MM.1S (cell line): ENCODE results near the gene GUCA1A.

Source experiments
- EZH2 ChIP-seq: fragments of 300-600 bp; sonication (generic); optimal IDR thresholded peaks from 2 replicates; pipeline ENCODE3; 2017; ENCODE audit warnings: low read depth, mild to moderate bottlenecking, antibody characterized with exemption, low read length, mixed read lengths
- EZH2phosphoT487 ChIP-seq: fragments of 300-600 bp; sonication (generic); IDR thresholded peaks from 2 replicates; pipeline ENCODE4 v1.6.1; 2018; ENCODE audit warnings: antibody characterized with exemption, low read length
- TF ChIP-seq, protein P1 (sequence below): fragments of 300-600 bp; sonication (generic); IDR thresholded peaks from 2 replicates; pipeline ENCODE4 v1.5.1; 2016; ENCODE audit warnings: antibody characterized with exemption, low read length, mixed read lengths

DNA sequence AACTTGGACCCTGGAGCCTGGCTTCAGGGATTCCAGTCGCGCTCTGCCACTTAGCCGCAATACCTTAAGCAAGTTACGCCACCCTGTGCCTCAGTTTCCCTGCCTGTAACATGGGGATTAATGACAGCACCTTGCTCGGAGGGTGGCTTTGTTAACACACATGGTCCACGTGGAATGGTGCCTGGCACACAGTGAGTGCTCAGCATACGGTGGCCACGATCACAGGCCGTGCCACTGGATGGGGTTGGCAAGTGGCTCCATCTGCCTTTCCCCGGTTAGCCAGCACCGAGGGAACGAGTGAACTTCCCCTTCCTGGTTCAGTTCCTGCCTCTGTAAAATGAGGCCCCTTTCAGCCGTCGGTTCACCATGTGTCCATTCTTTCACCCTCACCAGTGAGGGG, 47.9 kb upstream of the GUCA1A start:
- TF ChIP-seq, protein P1, sequence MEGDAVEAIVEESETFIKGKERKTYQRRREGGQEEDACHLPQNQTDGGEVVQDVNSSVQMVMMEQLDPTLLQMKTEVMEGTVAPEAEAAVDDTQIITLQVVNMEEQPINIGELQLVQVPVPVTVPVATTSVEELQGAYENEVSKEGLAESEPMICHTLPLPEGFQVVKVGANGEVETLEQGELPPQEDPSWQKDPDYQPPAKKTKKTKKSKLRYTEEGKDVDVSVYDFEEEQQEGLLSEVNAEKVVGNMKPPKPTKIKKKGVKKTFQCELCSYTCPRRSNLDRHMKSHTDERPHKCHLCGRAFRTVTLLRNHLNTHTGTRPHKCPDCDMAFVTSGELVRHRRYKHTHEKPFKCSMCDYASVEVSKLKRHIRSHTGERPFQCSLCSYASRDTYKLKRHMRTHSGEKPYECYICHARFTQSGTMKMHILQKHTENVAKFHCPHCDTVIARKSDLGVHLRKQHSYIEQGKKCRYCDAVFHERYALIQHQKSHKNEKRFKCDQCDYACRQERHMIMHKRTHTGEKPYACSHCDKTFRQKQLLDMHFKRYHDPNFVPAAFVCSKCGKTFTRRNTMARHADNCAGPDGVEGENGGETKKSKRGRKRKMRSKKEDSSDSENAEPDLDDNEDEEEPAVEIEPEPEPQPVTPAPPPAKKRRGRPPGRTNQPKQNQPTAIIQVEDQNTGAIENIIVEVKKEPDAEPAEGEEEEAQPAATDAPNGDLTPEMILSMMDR = no peak
- TF ChIP-seq EZH2 = no peak
- no peak for TF ChIP-seq EZH2phosphoT487
